ENCODE data around the gene TTC9B.

- TF ChIP-seq, protein P1, sequence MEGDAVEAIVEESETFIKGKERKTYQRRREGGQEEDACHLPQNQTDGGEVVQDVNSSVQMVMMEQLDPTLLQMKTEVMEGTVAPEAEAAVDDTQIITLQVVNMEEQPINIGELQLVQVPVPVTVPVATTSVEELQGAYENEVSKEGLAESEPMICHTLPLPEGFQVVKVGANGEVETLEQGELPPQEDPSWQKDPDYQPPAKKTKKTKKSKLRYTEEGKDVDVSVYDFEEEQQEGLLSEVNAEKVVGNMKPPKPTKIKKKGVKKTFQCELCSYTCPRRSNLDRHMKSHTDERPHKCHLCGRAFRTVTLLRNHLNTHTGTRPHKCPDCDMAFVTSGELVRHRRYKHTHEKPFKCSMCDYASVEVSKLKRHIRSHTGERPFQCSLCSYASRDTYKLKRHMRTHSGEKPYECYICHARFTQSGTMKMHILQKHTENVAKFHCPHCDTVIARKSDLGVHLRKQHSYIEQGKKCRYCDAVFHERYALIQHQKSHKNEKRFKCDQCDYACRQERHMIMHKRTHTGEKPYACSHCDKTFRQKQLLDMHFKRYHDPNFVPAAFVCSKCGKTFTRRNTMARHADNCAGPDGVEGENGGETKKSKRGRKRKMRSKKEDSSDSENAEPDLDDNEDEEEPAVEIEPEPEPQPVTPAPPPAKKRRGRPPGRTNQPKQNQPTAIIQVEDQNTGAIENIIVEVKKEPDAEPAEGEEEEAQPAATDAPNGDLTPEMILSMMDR (IDR thresholded peaks at IDR 0.05): no peak
- TF ChIP-seq POLR2AphosphoS5 (IDR thresholded peaks at IDR 0.05) (no peak), POLR2A (IDR thresholded peaks at IDR 0.05) (no peak)
These were observed 17.8 kb upstream of the TTC9B start for GRCh38 chr19:40236026-40236355.
